Measurements from ENCODE around the gene TSHZ2.

GRCh38 chr20:53304146-53304545, 332.0 kb downstream of the TSHZ2 start:
- TF ChIP-seq, protein P1, sequence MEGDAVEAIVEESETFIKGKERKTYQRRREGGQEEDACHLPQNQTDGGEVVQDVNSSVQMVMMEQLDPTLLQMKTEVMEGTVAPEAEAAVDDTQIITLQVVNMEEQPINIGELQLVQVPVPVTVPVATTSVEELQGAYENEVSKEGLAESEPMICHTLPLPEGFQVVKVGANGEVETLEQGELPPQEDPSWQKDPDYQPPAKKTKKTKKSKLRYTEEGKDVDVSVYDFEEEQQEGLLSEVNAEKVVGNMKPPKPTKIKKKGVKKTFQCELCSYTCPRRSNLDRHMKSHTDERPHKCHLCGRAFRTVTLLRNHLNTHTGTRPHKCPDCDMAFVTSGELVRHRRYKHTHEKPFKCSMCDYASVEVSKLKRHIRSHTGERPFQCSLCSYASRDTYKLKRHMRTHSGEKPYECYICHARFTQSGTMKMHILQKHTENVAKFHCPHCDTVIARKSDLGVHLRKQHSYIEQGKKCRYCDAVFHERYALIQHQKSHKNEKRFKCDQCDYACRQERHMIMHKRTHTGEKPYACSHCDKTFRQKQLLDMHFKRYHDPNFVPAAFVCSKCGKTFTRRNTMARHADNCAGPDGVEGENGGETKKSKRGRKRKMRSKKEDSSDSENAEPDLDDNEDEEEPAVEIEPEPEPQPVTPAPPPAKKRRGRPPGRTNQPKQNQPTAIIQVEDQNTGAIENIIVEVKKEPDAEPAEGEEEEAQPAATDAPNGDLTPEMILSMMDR (conservative IDR thresholded peaks at IDR 0.05) = no peak
- TF ChIP-seq ZFX (IDR thresholded peaks at IDR 0.05) = no peak

All from C4-2B (cell line).